ENCODE results near the gene CSTA.

DNA sequence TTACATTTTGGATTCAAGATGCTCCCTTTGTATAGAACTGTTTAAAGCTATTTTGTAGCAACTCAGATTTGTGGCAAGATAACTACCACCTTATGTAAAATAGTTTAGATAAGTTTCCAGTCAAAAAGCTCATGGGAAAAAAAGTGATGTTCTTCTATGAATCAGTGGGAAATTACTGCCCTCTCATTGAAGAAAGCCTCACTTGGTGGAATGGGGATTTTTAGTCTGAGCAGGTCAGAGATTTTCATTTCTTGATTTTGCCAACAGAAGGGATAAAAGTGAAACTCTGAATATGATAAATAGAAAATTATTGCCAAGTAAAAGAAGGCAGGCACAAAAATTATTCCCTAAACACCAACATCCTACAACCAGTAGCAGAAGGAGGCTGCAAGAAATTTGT lies 25.8 kb upstream of the CSTA start:
- TF ChIP-seq, protein P1, sequence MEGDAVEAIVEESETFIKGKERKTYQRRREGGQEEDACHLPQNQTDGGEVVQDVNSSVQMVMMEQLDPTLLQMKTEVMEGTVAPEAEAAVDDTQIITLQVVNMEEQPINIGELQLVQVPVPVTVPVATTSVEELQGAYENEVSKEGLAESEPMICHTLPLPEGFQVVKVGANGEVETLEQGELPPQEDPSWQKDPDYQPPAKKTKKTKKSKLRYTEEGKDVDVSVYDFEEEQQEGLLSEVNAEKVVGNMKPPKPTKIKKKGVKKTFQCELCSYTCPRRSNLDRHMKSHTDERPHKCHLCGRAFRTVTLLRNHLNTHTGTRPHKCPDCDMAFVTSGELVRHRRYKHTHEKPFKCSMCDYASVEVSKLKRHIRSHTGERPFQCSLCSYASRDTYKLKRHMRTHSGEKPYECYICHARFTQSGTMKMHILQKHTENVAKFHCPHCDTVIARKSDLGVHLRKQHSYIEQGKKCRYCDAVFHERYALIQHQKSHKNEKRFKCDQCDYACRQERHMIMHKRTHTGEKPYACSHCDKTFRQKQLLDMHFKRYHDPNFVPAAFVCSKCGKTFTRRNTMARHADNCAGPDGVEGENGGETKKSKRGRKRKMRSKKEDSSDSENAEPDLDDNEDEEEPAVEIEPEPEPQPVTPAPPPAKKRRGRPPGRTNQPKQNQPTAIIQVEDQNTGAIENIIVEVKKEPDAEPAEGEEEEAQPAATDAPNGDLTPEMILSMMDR (IDR thresholded peaks at IDR 0.05), result no peak
- TF ChIP-seq POLR2A (IDR thresholded peaks at IDR 0.05) (no peak), EP300 (IDR thresholded peaks at IDR 0.05) (no peak)
